NB4 (cell line): ENCODE data around the gene MT1F.

ENCODE experiments used
- DNase-seq: peaks from one replicate; pipeline ENCODE4 v3.0.0; 2010; ENCODE audit warnings: low read depth
- H3K4me3 ChIP-seq: one replicate; pipeline ENCODE4 v1.5.1; 2011; ENCODE audit warnings: mild to moderate bottlenecking, low read depth, low read length, moderate library complexity
- CTCF ChIP-seq: IDR thresholded peaks from one replicate; pipeline ENCODE4 v1.5.1; 2012; ENCODE audit warnings: low read depth, low read length
- MAX ChIP-seq: IDR thresholded peaks from 2 replicates; pipeline ENCODE4 v1.6.1; 2011; ENCODE audit warnings: low read depth, low read length
- MYC ChIP-seq: IDR thresholded peaks from 2 replicates; pipeline ENCODE4 v1.6.1; 2011; ENCODE audit warnings: low read depth, low read length
- POLR2A ChIP-seq: IDR thresholded peaks from 2 replicates; pipeline ENCODE4 v1.6.1; 2011; ENCODE audit warnings: mild to moderate bottlenecking; ENCODE audit not compliant: insufficient read length; ENCODE audit errors: extremely low read depth

MT1F gene

GRCh38 chr16:56634715-56635440 lies 22.9 kb upstream of the MT1F start:
- no peak for DNase-seq
- H3K4me3 ChIP-seq = no peak overlapping the region
- TF ChIP-seq MYC = no peak
- TF ChIP-seq CTCF = no peak
- TF ChIP-seq POLR2A = no peak
- no peak for TF ChIP-seq MAX

DNA sequence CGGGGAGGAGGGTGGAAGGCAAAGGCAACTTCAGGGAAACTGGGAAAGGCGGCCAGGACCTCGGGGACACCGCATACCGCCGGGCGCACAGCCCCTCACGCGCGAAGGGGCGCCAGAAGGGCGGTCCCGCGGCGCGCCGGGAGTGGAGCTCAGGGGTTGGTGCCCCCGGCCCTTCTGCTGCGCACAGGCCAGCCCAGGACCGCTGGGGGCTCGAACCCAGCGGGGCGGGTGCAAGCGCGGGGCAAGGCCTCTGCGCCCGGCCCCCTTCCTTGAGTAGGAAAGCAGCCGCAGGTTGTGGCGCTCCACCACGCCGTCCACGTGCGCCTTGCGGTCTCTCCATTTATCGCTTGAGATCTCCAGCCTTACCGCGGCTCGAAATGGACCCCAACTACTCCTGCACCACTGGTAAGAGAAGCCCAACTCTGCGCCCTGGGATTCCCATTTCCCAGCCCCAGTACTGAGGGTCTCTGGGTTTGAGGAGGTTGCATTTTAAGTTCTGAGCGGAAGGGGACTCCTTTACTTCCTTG lies 22.3 kb upstream of the MT1F start:
- no peak overlapping the region for H3K4me3 ChIP-seq
- TF ChIP-seq CTCF (no peak), MYC (no peak), POLR2A (no peak), MAX (no peak)

DNA sequence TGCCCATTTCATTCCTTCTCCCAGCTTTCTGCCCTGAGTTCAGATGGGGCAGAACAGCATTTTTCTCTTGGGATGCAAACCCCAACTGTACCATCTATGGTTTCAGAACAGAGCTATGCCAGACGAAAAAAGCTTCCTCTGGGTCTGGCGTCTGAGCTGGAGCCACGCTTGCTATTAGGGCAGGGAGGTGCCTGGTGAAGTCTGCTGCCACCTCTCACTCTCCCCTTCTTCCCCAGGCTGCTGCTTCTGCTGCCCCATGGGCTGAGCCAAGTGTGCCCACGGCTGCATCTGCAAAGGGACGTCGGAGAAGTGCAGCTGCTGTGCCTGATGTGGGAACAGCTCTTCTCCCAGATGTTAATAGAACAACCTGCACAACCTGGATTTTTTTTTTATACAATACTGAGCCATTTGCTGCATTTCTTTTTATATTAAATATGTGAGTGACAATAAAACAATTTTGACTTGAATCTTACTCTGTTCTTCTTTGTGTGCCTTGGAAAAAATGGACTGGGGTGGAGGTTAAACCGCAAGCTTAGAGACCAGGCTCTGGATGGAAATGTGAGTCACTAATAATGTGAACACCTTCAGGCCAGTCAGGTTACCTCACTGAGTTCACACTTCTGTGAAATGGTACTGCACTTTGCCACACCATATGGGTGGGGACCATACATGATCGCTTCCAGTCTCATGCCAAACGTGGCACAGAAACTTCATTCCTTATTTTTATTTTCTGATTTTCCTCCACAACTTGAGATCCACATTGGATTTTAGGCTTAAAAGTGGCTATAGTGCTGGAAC lies 20.9 kb upstream of the MT1F start:
- no peak overlapping the region for H3K4me3 ChIP-seq
- no peak for TF ChIP-seq MYC
- TF ChIP-seq CTCF = no peak
- TF ChIP-seq MAX = no peak
- no peak for DNase-seq

More for the DNA sequence above, 22.3 kb upstream of the MT1F start:
- no peak for DNase-seq

- TF ChIP-seq MAX (no peak), MYC (no peak), POLR2A (no peak), CTCF (no peak)
- H3K4me3 ChIP-seq = no peak within 1 kb of the TSS
- DNase-seq = no peak
Measured at GRCh38 chr16:56637814-56638750, 19.7 kb upstream of the MT1F start, which contains the start of gene MT1A. MT1A (plus strand) TSS chr16:56638666; CDS start chr16:56638739, 73 bp downstream.

DNA sequence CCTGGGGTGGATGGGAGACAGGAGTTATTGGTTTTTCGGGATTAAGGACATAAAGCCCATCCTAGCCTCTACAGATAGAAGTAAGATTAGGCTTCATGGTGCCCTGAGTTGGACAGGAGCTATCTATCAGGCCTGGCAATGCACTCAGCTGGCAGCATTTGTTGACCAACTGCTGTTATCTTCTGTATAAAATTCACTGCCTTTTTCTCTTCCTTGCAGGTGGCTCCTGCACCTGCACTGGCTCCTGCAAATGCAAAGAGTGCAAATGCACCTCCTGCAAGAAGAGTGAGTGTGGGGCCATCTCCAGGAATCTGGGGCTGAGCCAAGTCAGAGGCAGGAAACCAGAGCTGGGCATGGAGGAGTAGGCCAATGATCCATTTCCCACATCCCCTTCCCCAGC lies 18.7 kb upstream of the MT1F start:
- no peak for DNase-seq
- no peak for TF ChIP-seq MYC
- no peak for TF ChIP-seq POLR2A
- no peak for TF ChIP-seq CTCF
- no peak for TF ChIP-seq MAX
- no peak overlapping the region for H3K4me3 ChIP-seq
